Body of pancreas (tissue), 4 donors: ENCODE results near the gene MYH7.
A peak's percentile ranks its signal among the peaks of the same experiment; 100 is the strongest.

Source experiments
- POLR2A ChIP-seq, 3 donors: fragments of 450-650 bp; IDR thresholded peaks; one replicate each; pipeline ENCODE4 v1.6.1; 2016; ENCODE audit warnings: antibody characterized with exemption in 3 of 3, mild to moderate bottlenecking in 2 of 3
- TF ChIP-seq, protein P1 (sequence below), 7 experiments: fragments of 450-650 bp in 4 of 7; fragments of 200-600 bp in 3 of 7; sonication (generic) in 3 of 7; IDR thresholded peaks; one replicate each; pipeline ENCODE4 v1.5.1; 2016 to 2019; ENCODE audit warnings: antibody characterized with exemption in 7 of 7

DNA sequence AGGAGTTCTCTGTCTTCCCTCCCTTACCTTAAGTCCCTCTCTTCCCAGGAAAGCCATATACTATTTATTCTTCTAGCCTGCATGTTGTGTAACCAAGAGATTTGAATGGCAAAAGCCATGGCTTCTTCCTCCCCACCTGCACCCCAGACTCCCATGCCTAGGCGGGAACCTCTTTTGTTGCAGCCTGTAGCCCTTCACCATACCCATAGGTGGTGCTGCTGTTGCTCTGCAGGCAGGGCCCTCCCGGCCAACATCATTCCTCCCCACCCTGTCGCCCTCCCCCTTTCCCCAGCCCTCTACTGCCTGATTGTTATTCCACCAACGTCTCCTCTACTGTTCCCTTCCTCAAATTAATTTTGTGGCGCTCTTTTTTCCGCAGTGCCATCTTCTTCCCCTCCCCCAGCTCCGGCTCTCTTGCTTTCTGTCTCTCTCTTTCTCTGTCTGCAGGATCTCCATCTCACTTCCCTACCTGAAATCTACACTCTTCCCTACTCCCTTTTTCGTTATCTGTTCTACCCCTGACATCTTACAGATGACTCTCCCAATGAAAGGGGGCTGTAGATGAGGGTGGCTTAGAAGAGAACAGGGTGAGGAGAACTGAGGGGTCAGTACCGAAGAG, 47.9 kb upstream of the MYH7 start:
- TF ChIP-seq, protein P1, sequence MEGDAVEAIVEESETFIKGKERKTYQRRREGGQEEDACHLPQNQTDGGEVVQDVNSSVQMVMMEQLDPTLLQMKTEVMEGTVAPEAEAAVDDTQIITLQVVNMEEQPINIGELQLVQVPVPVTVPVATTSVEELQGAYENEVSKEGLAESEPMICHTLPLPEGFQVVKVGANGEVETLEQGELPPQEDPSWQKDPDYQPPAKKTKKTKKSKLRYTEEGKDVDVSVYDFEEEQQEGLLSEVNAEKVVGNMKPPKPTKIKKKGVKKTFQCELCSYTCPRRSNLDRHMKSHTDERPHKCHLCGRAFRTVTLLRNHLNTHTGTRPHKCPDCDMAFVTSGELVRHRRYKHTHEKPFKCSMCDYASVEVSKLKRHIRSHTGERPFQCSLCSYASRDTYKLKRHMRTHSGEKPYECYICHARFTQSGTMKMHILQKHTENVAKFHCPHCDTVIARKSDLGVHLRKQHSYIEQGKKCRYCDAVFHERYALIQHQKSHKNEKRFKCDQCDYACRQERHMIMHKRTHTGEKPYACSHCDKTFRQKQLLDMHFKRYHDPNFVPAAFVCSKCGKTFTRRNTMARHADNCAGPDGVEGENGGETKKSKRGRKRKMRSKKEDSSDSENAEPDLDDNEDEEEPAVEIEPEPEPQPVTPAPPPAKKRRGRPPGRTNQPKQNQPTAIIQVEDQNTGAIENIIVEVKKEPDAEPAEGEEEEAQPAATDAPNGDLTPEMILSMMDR (IDR thresholded peaks at IDR 0.05), result peak in 1 of 7 experiments; percentile 7
- TF ChIP-seq POLR2A (IDR thresholded peaks at IDR 0.05), result no peak
